K562 (cell line): ENCODE measurements around the gene MOK. TPM values are rescaled to one million over a fixed set of nuclear protein-coding genes. Genes with fewer than 3 reads are reported as not detected.

Experiments
- CLOCK ChIP-seq: fragments of 250-450 bp; sonication (Bioruptor Pico); IDR thresholded peaks from 2 replicates; pipeline ENCODE4 v1.4.0; 2020; ENCODE audit warnings: mild to moderate bottlenecking, moderate library complexity, borderline replicate concordance
- EGR1 ChIP-seq: fragments of 450-650 bp; conservative IDR thresholded peaks from 2 replicates; pipeline ENCODE4 v1.6.1; 2017; ENCODE audit warnings: mild to moderate bottlenecking
- MEF2D ChIP-seq: conservative IDR thresholded peaks from 2 replicates; pipeline ENCODE4 v1.6.1; 2016; ENCODE audit warnings: low read depth, missing genetic modification characterization, missing compliant biosample characterization
- RBM17 ChIP-seq: fragments of 200-400 bp; formaldehyde crosslinking; IDR thresholded peaks from 2 replicates; pipeline ENCODE4 v1.6.1; 2017; ENCODE audit warnings: low read depth, mild to moderate bottlenecking, low read length, borderline replicate concordance
- SMARCC2 ChIP-seq: fragments of 450-650 bp; IDR thresholded peaks from 2 replicates; pipeline ENCODE4 v1.6.1; 2017; ENCODE audit warnings: antibody characterized with exemption, moderate library complexity, mild to moderate bottlenecking, low read depth
- USF1 ChIP-seq: sonication (generic); formaldehyde crosslinking; IDR thresholded peaks from 2 replicates; pipeline ENCODE4 v1.9.0; 2022; ENCODE audit warnings: mild to moderate bottlenecking, missing genetic modification reagents
- ZBTB2 ChIP-seq: fragments of 450-650 bp; IDR thresholded peaks from 2 replicates; pipeline ENCODE4 v1.6.1; 2016; ENCODE audit warnings: antibody characterized with exemption
- ZNF274 ChIP-seq: IDR thresholded peaks from 2 replicates; pipeline ENCODE4 v1.6.1; 2011; ENCODE audit warnings: low read depth, mild to moderate bottlenecking, low read length, moderate library complexity, borderline replicate concordance
- ZNF316 ChIP-seq: fragments of 450-650 bp; IDR thresholded peaks from 2 replicates; pipeline ENCODE4 v1.6.1; 2016
- ZNF408 ChIP-seq: fragments of 250-450 bp; sonication (Bioruptor Pico); IDR thresholded peaks from 2 replicates; pipeline ENCODE4 v1.4.0; 2020; ENCODE audit warnings: low read depth, mild to moderate bottlenecking, moderate library complexity
- ZNF695 ChIP-seq: fragments of 450-650 bp; formaldehyde crosslinking; IDR thresholded peaks from 2 replicates; pipeline ENCODE4 v1.4.0; 2020; ENCODE audit warnings: mild to moderate bottlenecking, moderate library complexity
- ZNF778 ChIP-seq: fragments of 450-650 bp; formaldehyde crosslinking; IDR thresholded peaks from 2 replicates; pipeline ENCODE4 v1.4.0; 2020; ENCODE audit warnings: mild to moderate bottlenecking, moderate library complexity
- ZNF79 ChIP-seq: fragments of 250-450 bp; sonication (Bioruptor Pico); IDR thresholded peaks from 2 replicates; pipeline ENCODE4 v1.4.0; 2020; ENCODE audit warnings: low read depth, mild to moderate bottlenecking, moderate library complexity
- ZZZ3 ChIP-seq: fragments of 450-650 bp; IDR thresholded peaks from 2 replicates; pipeline ENCODE4 v1.6.1; 2016; ENCODE audit warnings: antibody characterized with exemption, mild to moderate bottlenecking, moderate library complexity
- polyA plus RNA-seq, 8 experiments: library from polyadenylated mRNA; depleted of rRNA in 4 of 8; stranded (reverse) in 5 of 8; unstranded in 3 of 8; fragments of >200 nt; fragmentation: Nextera tagmentation in 2 of 8; fragmentation: Illumina TruSeq in 1 of 8; extraction: Ambion mirVana in 2 of 8; extraction: Trizol in 1 of 8; gene quantifications; 2 replicates each; pipeline versions ENCODE4 v1.2.1 to v1.2.3, GENCODE V29; 2011 to 2014; ENCODE audit warnings: inconsistent platforms in 1 of 8, missing spikeins in 1 of 8
- total RNA-seq, 7 experiments: library from RNA; depleted of rRNA in 6 of 7; stranded (reverse); fragments of >200 nt in 6 of 7; fragmentation: Illumina TruSeq in 2 of 7; extraction: Trizol in 2 of 7; gene quantifications; 2 replicates each; pipeline versions ENCODE4 v1.2.1 to v1.2.3, GENCODE V29; 2011 to 2021; ENCODE audit warnings: low replicate concordance in 1 of 7

Gene MOK
- total and polyA plus RNA-seq, 9 of the 15 experiments (the other 6 are each of a cell fraction or from before 2014, with no cell fraction given) = 1.3 to 8.4 (median 5.3) TPM

GRCh38 chr14:102316743-102317563, 12.0 kb upstream of the MOK start (continued):
- TF ChIP-seq ZNF695 (no peak), ZZZ3 (no peak), ZNF274 (peak; percentile 66; the same call in 1 of the 2 replicates), RBM17 (no peak), ZNF408 (CRISPR knock-in tag) (no peak), EGR1 (peak; percentile 33), ZNF79 (CRISPR knock-in tag) (no peak), USF1 (CRISPR knock-in tag) (no peak), CLOCK (no peak), ZBTB2 (no peak), ZNF778 (CRISPR knock-in tag) (no peak), ZNF316 (no peak), SMARCC2 (no peak), MEF2D (tag) (no peak)
